Loucy (cell line): ENCODE results near the gene ACSM4.

Source experiments
- H2AFZ ChIP-seq: fragments of 200-600 bp; sonication (generic); 2 replicates; pipeline ENCODE4 v1.6.0; 2016; ENCODE audit warnings: antibody characterized with exemption, mild to moderate bottlenecking, low read length, moderate library complexity
- H3F3A ChIP-seq: fragments of 200-600 bp; 2 replicates; pipeline ENCODE4 v1.6.0; 2016; ENCODE audit warnings: antibody characterized with exemption, low read depth, mild to moderate bottlenecking
- H3K27me3 ChIP-seq: fragments of 200-600 bp; sonication (generic); 2 replicates; pipeline ENCODE4 v1.6.1; 2014; ENCODE audit warnings: low read length, mild to moderate bottlenecking; ENCODE audit not compliant: insufficient read depth, poor library complexity, severe bottlenecking
- H3K36me3 ChIP-seq: fragments of 200-600 bp; sonication (generic); 2 replicates; pipeline ENCODE4 v1.6.1; 2016; ENCODE audit warnings: low read length; ENCODE audit not compliant: insufficient read depth
- H3K4me1 ChIP-seq: fragments of 200-600 bp; sonication (generic); 2 replicates; pipeline ENCODE4 v1.5.1; 2014; ENCODE audit warnings: low read length, mild to moderate bottlenecking; ENCODE audit not compliant: insufficient read depth, poor library complexity, severe bottlenecking
- H3K4me2 ChIP-seq: fragments of 200-600 bp; sonication (generic); 2 replicates; pipeline ENCODE4 v1.6.0; 2014; ENCODE audit warnings: antibody characterized with exemption, low read length, low read depth, mild to moderate bottlenecking; ENCODE audit not compliant: poor library complexity, severe bottlenecking
- H3K4me3 ChIP-seq: fragments of 200-600 bp; sonication (generic); 2 replicates; pipeline ENCODE4 v1.5.1; 2014; ENCODE audit warnings: low read length, mild to moderate bottlenecking, mixed read lengths; ENCODE audit not compliant: poor library complexity, severe bottlenecking
- H3K79me2 ChIP-seq: fragments of 200-600 bp; sonication (generic); 2 replicates; pipeline ENCODE4 v1.6.1; 2014; ENCODE audit warnings: low read length; ENCODE audit not compliant: insufficient read depth
- H3K9ac ChIP-seq: fragments of 200-600 bp; sonication (generic); 2 replicates; pipeline ENCODE4 v1.6.0; 2014; ENCODE audit warnings: mild to moderate bottlenecking, low read depth, low read length, moderate library complexity; ENCODE audit not compliant: poor library complexity, severe bottlenecking
- H3K9me2 ChIP-seq: fragments of 200-600 bp; sonication (generic); replicated peaks from 2 replicates; pipeline ENCODE4 v1.6.1; 2016; ENCODE audit warnings: low read depth, low read length, mixed read lengths
- H3K9me3 ChIP-seq: fragments of 200-600 bp; sonication (generic); 2 replicates; pipeline ENCODE4 v1.6.1; 2014; ENCODE audit warnings: mild to moderate bottlenecking, antibody characterized with exemption, low read length, low read depth; ENCODE audit not compliant: insufficient read depth
- H4K20me1 ChIP-seq: fragments of 200-600 bp; sonication (generic); 2 replicates; pipeline ENCODE4 v1.6.0; 2014; ENCODE audit warnings: antibody characterized with exemption, low read length, mild to moderate bottlenecking; ENCODE audit not compliant: insufficient read depth, poor library complexity, severe bottlenecking
- EZH2phosphoT487 ChIP-seq: fragments of 200-600 bp; IDR thresholded peaks from 2 replicates; pipeline ENCODE4 v1.6.1; 2018; ENCODE audit warnings: antibody characterized with exemption, mild to moderate bottlenecking, moderate library complexity, borderline replicate concordance
- TF ChIP-seq, protein P1 (sequence below): fragments of 200-600 bp; sonication (generic); conservative IDR thresholded peaks from 2 replicates; pipeline ENCODE4 v1.5.1; 2014; ENCODE audit warnings: mild to moderate bottlenecking, antibody characterized with exemption, low read length

Gene ACSM4

DNA sequence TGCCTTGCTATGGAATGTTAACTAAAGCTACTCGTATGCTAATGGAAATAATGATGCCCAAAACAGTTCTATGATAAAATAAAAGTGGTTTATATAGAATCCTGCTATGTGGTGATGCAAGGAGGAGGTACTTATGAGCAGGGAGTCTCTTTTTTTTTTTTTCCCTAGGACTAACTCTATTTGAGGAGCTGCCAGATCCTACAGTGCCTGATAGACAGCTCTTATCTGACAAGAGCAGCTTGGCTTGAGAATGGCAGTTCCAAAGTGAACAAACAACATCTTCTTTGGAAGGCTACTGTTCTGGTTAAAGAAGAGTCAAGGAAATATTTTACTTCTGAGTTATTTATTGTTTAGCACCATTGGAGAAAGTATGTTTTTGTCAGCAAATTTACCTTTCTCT, 10.2 kb upstream of the ACSM4 start:
- Histone ChIP-seq H4K20me1 (no peaks in the 10 kb centered on the region), H3K4me2 (no peak overlapping the region), H3K9ac (no peak overlapping the region), H3K4me3 (no peak overlapping the region), H3K9me2 (no peaks in the 10 kb centered on the region), H2AFZ (no peak overlapping the region), H3K4me1 (no peaks in the 10 kb centered on the region), H3K36me3 (no peaks in the 10 kb centered on the region), H3K27me3 (peaks cover 10% of the 10 kb centered on the region), H3F3A (no peaks in the 10 kb centered on the region), H3K79me2 (no peaks in the 10 kb centered on the region), H3K9me3 (peaks cover 3% of the 10 kb centered on the region; the same call in 1 of the 2 replicates)
- TF ChIP-seq, protein P1, sequence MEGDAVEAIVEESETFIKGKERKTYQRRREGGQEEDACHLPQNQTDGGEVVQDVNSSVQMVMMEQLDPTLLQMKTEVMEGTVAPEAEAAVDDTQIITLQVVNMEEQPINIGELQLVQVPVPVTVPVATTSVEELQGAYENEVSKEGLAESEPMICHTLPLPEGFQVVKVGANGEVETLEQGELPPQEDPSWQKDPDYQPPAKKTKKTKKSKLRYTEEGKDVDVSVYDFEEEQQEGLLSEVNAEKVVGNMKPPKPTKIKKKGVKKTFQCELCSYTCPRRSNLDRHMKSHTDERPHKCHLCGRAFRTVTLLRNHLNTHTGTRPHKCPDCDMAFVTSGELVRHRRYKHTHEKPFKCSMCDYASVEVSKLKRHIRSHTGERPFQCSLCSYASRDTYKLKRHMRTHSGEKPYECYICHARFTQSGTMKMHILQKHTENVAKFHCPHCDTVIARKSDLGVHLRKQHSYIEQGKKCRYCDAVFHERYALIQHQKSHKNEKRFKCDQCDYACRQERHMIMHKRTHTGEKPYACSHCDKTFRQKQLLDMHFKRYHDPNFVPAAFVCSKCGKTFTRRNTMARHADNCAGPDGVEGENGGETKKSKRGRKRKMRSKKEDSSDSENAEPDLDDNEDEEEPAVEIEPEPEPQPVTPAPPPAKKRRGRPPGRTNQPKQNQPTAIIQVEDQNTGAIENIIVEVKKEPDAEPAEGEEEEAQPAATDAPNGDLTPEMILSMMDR: no peak
- TF ChIP-seq EZH2phosphoT487: no peak

DNA sequence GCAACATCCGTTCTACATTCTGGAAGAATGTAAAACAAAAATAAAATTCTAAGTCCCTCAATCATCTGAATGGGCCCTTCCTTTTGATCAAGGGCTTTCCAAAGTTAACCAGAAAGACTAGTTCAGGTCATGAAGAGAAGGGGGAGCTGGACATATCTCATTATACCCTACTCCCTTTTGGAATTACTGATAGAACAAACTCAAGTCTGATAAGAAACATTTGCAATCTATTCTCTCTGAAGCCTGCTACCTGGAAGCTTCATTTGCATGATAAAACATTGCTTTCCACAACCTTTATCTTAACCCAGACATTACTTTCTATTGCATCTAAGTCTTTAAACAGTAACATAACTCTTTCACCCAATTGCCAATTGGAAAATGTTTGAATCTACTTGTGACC, 8.3 kb upstream of the ACSM4 start:
- H4K20me1 ChIP-seq: no peaks in the 10 kb centered on the region
- H3K9ac ChIP-seq: no peak overlapping the region
- no peaks in the 10 kb centered on the region for H3K36me3 ChIP-seq
- no peaks in the 10 kb centered on the region for H3K4me1 ChIP-seq
- H3K4me2 ChIP-seq: no peak overlapping the region
- no peaks in the 10 kb centered on the region for H3K9me3 ChIP-seq
- no peak overlapping the region for H3K4me3 ChIP-seq
- peaks cover 10% of the 10 kb centered on the region for H3K27me3 ChIP-seq
- no peaks in the 10 kb centered on the region for H3F3A ChIP-seq
- H2AFZ ChIP-seq: no peak overlapping the region
- H3K9me2 ChIP-seq: no peaks in the 10 kb centered on the region
- TF ChIP-seq, protein P1: no peak
- TF ChIP-seq EZH2phosphoT487: no peak
- no peaks in the 10 kb centered on the region for H3K79me2 ChIP-seq

DNA sequence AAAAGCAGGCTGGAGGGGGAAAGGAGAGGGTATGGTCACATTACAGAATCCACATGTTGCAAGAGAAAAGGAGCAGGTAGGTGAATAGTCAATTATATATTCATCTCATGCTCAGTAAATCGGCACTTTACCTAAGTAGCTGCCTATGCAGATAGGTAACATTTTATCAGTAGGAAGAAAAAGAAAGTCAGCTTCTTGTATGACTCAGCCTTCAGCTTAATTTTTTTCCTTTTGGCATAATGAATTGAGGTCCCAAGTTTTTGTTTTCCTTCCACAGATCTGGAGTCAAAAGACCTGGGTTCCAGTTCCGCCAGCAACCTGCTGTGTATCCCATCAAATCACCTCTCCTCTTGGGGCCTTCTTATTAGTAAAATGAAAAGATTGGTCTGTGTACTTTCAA, 6.0 kb upstream of the ACSM4 start:
- H4K20me1 ChIP-seq: no peaks in the 10 kb centered on the region
- H3F3A ChIP-seq: no peaks in the 10 kb centered on the region
- H3K4me2 ChIP-seq: no peak overlapping the region
- no peak overlapping the region for H3K9ac ChIP-seq
- peaks cover 10% of the 10 kb centered on the region for H3K27me3 ChIP-seq
- no peaks in the 10 kb centered on the region for H3K36me3 ChIP-seq
- no peaks in the 10 kb centered on the region for H3K9me3 ChIP-seq
- TF ChIP-seq, protein P1: no peak
- no peak for TF ChIP-seq EZH2phosphoT487
- H3K79me2 ChIP-seq: no peaks in the 10 kb centered on the region
- H3K9me2 ChIP-seq: no peaks in the 10 kb centered on the region
- no peak overlapping the region for H2AFZ ChIP-seq
- H3K4me1 ChIP-seq: no peaks in the 10 kb centered on the region
- H3K4me3 ChIP-seq: no peak overlapping the region
